ENCODE data around the gene ADCY7.

ADCY7 gene

GRCh38 chr16:50245417-50246298, 20.7 kb upstream of the ADCY7 start:
- Mint-ChIP-seq H3K4me1 (peaks cover 28% of the 10 kb centered on the region), H3K27ac (peak overlapping the region; percentile 97 to 99), H3K27me3 (peaks cover 7% of the 10 kb centered on the region), H3K4me3 (peak overlapping the region; percentile 84 to 92), H3K9me3 (no peaks in the 10 kb centered on the region)
- DNase-seq (peak; percentile 68 to 85), ATAC-seq (peak; percentile 87)

- Mint-ChIP-seq H3K9me3 (no peaks in the 10 kb centered on the region), H3K27ac (peak overlapping the region; percentile 72 to 95), H3K27me3 (peaks cover 7% of the 10 kb centered on the region), H3K4me3 (peak overlapping the region; percentile 82 to 86), H3K4me1 (peaks cover 33% of the 10 kb centered on the region)
- peak in 1 of 2 donors; percentile 34 for DNase-seq
- ATAC-seq, result peak; percentile 39
Observed at GRCh38 chr16:50246299-50247122, 19.8 kb upstream of the ADCY7 start.

- Mint-ChIP-seq H3K27ac (peak overlapping the region; percentile 44 to 95), H3K9me3 (no peaks in the 10 kb centered on the region), H3K27me3 (peaks cover 7% of the 10 kb centered on the region), H3K4me1 (peaks cover 41% of the 10 kb centered on the region), H3K4me3 (peak overlapping the region; percentile 82 to 86)
- no peak for DNase-seq
- no peak for ATAC-seq
Observed at GRCh38 chr16:50247123-50247905, 19.0 kb upstream of the ADCY7 start.

GRCh38 chr16:50247906-50248608, 18.3 kb upstream of the ADCY7 start:
- ATAC-seq (no peak), DNase-seq (no peak)
- H3K4me1 Mint-ChIP-seq, result peaks cover 42% of the 10 kb centered on the region
- H3K27ac Mint-ChIP-seq, result peak overlapping the region in 1 of 2 donors; percentile 83
- H3K9me3 Mint-ChIP-seq, result no peaks in the 10 kb centered on the region
- H3K4me3 Mint-ChIP-seq, result peak overlapping the region in 1 of 2 donors; percentile 62
- peaks cover 7% of the 10 kb centered on the region for H3K27me3 Mint-ChIP-seq

GRCh38 chr16:50248845-50249244, 17.5 kb upstream of the ADCY7 start:
- Mint-ChIP-seq H3K9me3 (no peaks in the 10 kb centered on the region), H3K4me1 (peaks cover 42% of the 10 kb centered on the region), H3K27me3 (peaks cover 7% of the 10 kb centered on the region), H3K27ac (no peak overlapping the region), H3K4me3 (no peak overlapping the region)
- DNase-seq (no peak), ATAC-seq (no peak)

GRCh38 chr16:50251375-50252081, 14.8 kb upstream of the ADCY7 start:
- Mint-ChIP-seq H3K9me3 (no peaks in the 10 kb centered on the region), H3K27me3 (peaks cover 7% of the 10 kb centered on the region), H3K4me3 (no peak overlapping the region), H3K27ac (peak overlapping the region in 1 of 2 donors; percentile 72), H3K4me1 (peaks cover 29% of the 10 kb centered on the region)
- DNase-seq (no peak), ATAC-seq (peak; percentile 38)

- Mint-ChIP-seq H3K4me3 (no peak overlapping the region), H3K9me3 (no peaks in the 10 kb centered on the region), H3K27me3 (peaks cover under 1% of the 10 kb centered on the region), H3K4me1 (peaks cover 23% of the 10 kb centered on the region), H3K27ac (no peak overlapping the region)
- ATAC-seq (no peak), DNase-seq (no peak)
Observed at GRCh38 chr16:50252082-50252611, 14.2 kb upstream of the ADCY7 start.

- H3K4me3 Mint-ChIP-seq, result no peak overlapping the region
- peaks cover 16% of the 10 kb centered on the region for H3K4me1 Mint-ChIP-seq
- H3K27me3 Mint-ChIP-seq, result no peaks in the 10 kb centered on the region
- DNase-seq (no peak), ATAC-seq (no peak)
- no peaks in the 10 kb centered on the region for H3K9me3 Mint-ChIP-seq
- no peak overlapping the region for H3K27ac Mint-ChIP-seq
Observed at GRCh38 chr16:50252874-50253513, 13.4 kb upstream of the ADCY7 start.

- no peak overlapping the region for H3K4me3 Mint-ChIP-seq
- H3K27me3 Mint-ChIP-seq, result no peaks in the 10 kb centered on the region
- H3K4me1 Mint-ChIP-seq, result peaks cover 14% of the 10 kb centered on the region
- no peaks in the 10 kb centered on the region for H3K9me3 Mint-ChIP-seq
- no peak for DNase-seq
- ATAC-seq, result no peak
- H3K27ac Mint-ChIP-seq, result no peak overlapping the region
Observed at GRCh38 chr16:50253514-50253910, 12.8 kb upstream of the ADCY7 start.

GRCh38 chr16:50254072-50254471, 12.3 kb upstream of the ADCY7 start:
- Mint-ChIP-seq H3K9me3 (no peaks in the 10 kb centered on the region), H3K4me3 (no peak overlapping the region), H3K4me1 (peaks cover 17% of the 10 kb centered on the region), H3K27ac (no peak overlapping the region), H3K27me3 (no peaks in the 10 kb centered on the region)
- no peak for ATAC-seq
- DNase-seq, result no peak

- H3K27ac Mint-ChIP-seq, result no peak overlapping the region
- peaks cover 32% of the 10 kb centered on the region for H3K4me1 Mint-ChIP-seq
- peaks cover 5% of the 10 kb centered on the region for H3K27me3 Mint-ChIP-seq
- DNase-seq (no peak), ATAC-seq (no peak)
- no peak overlapping the region for H3K4me3 Mint-ChIP-seq
- H3K9me3 Mint-ChIP-seq, result peaks cover 0 to 9% of the 10 kb centered on the region in 2 donors
Observed at GRCh38 chr16:50255538-50255937, 10.8 kb upstream of the ADCY7 start.

GRCh38 chr16:50256604-50257003, 9.7 kb upstream of the ADCY7 start:
- H3K9me3 Mint-ChIP-seq, result peaks cover 0 to 10% of the 10 kb centered on the region in 2 donors
- H3K27me3 Mint-ChIP-seq, result peaks cover 14% of the 10 kb centered on the region
- no peak for ATAC-seq
- peaks cover 28% of the 10 kb centered on the region for H3K4me1 Mint-ChIP-seq
- no peak for DNase-seq
- H3K4me3 Mint-ChIP-seq, result no peak overlapping the region
- peak overlapping the region in 1 of 2 donors; percentile 92 for H3K27ac Mint-ChIP-seq

GRCh38 chr16:50257876-50258275, 8.5 kb upstream of the ADCY7 start:
- no peak for DNase-seq
- ATAC-seq, result no peak
- Mint-ChIP-seq H3K9me3 (peaks cover 0 to 10% of the 10 kb centered on the region in 2 donors), H3K4me3 (no peak overlapping the region), H3K27ac (no peak overlapping the region), H3K4me1 (peaks cover 32% of the 10 kb centered on the region), H3K27me3 (peaks cover 14% of the 10 kb centered on the region)
